GM19023 (cell line): ENCODE data around the gene OPCML.

ENCODE experiments used
- ATAC-seq: cut with Tn5 transposase; IDR thresholded peaks from one replicate; pipeline ENCODE4 v1.9.1; 2021; ENCODE audit warnings: mild to moderate bottlenecking, moderate library complexity; ENCODE audit not compliant: unreplicated experiment

The OPCML gene

DNA sequence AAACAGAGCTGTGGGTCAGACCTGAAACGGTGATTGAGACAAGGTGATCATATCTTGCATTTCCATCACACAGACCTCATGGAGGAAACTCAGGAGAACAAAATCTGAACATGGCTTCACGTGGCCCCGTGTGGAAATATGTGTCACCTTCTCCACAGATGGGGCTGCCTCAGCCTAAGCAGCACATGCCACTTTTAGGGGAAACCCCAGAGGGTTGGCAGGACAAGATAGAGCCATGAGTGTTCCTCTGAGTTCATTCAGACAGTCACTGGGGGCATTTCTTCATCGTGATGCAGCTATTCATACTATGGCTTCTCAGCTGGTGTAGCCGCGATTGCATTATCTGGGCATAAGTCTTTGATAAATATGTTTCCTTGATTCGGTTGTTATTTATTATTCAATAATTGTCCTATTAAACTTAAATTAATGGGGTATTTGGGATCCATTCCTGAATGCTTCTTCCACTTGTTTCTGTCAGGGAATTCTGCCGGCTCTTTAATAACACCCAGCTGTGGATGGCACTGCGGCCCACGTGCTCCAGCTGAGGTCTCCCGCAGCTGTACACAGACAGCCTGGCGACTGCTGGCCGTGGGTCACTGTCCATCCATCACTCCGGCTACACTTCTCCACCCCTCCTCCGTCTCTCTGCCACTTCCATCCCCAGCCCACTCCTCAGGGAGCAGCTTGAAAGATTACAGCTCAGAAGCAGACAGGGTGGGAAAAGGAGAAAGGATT, 485.1 kb downstream of the OPCML start:
- ATAC-seq: no peak

DNA sequence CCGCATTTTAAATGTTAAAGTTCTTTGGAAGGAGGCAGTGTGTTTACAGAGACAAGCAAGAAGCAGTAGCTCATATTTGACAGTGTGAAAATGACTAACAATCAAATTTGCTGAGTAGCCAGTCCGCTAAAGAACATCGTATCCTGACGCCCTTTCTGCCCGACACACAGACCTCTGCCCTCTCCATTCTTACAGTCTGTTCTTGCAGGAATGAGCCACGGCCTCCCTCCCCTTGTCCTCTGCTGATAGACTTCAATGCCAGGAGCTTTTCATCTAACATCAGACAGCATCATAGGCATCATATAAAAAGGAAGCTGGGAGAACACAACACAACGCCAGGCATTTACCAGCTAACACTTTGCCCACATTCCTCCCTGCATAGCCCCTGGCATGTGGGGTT, 486.0 kb downstream of the OPCML start:
- no peak for ATAC-seq

GRCh38 chr11:133041928-133042882, 490.1 kb downstream of the OPCML start:
- ATAC-seq: no peak

GRCh38 chr11:133041181-133041580, 491.1 kb downstream of the OPCML start:
- no peak for ATAC-seq

DNA sequence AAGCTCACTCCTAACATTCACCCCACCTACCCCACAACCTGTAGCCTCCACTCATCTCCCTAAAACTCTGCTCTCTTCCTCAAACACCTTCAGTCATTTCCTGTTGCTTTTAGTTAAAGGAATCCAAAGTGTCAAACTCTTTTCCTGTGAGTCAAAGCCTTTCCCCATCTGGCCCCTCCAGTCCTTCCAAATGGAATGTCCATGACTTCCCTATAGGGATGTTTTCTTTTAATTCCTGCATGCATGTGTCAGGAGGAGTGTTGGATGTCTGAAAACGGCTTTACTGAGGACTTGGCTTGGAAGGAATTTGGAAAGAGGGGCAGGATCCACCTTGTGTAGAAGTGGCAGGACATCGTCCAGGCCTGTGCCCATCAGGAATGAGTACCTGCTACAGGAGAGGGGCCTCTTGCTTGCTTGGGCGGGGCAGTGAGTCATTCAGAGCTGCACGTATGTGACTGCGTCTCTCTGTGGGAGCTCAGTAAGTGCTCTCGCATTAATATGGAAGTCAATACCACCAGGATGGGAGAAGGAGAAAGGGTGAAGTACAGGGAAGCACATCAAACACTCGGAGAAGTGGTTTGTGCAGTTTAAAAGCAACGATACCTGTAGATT, 491.9 kb downstream of the OPCML start:
- no peak for ATAC-seq

GRCh38 chr11:133038850-133039249, 493.5 kb downstream of the OPCML start:
- ATAC-seq: no peak

GRCh38 chr11:133034929-133035328, 497.4 kb downstream of the OPCML start:
- ATAC-seq: no peak

GRCh38 chr11:133029107-133029506, 503.2 kb downstream of the OPCML start:
- ATAC-seq: no peak

DNA sequence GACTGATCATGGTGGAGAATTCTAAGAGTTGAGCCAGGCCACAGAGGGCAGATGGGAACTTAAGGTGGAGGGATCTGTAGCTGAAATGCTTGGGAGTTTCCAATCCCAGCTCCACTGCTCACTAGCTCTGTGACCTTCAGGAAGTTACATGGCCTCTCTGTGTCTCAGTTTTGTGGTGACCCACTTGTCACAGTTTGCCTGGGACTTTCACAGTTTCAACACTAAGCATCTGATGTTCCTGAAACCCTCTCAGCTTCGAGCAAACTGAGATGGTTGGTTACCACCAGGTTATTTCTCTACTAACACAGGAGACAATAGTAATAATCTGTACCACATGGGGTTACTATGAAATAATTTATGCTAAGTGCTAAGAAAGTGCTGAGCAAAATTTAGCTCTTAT, 505.3 kb downstream of the OPCML start:
- no peak for ATAC-seq

- ATAC-seq: no peak
These were observed 508.0 kb downstream of the OPCML start for GRCh38 chr11:133024301-133024700.

DNA sequence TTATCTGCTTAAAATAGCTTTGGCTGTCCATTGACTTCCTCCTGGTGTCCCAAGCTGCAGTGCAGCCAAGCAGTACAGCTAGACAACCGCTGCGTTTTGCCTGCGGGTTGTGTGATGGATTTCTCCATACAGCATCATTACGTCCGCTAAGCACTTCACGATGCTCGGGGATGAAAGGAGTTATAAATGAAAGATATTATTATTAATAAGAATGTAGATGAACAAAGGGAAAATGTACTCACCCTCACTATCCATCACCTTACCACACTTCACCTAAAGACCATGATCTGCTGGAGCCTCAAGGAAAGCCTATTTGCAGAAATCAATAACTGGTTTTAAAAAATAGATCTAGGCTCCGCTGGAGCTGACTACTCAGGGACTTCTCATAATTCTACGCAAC, 509.1 kb downstream of the OPCML start:
- no peak for ATAC-seq

- ATAC-seq: no peak
These were observed 510.7 kb downstream of the OPCML start for GRCh38 chr11:133021553-133021952.

DNA sequence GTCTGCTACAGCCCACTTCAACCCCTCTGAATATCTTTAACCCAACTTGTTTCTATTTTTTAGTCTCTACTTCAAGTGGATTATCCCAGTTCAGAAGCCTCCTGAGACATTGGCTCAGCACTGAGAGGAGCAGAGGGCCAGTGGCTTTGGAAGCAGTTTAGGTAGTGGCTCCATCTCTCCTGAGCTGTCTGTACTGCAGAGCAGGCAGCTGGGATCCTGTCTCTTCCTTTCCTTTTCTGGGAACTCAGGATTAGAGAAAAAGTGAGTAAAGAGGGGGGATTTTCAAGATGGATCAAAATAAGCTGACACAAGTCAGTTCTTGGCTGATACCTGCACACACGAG, 512.0 kb downstream of the OPCML start:
- no peak for ATAC-seq

DNA sequence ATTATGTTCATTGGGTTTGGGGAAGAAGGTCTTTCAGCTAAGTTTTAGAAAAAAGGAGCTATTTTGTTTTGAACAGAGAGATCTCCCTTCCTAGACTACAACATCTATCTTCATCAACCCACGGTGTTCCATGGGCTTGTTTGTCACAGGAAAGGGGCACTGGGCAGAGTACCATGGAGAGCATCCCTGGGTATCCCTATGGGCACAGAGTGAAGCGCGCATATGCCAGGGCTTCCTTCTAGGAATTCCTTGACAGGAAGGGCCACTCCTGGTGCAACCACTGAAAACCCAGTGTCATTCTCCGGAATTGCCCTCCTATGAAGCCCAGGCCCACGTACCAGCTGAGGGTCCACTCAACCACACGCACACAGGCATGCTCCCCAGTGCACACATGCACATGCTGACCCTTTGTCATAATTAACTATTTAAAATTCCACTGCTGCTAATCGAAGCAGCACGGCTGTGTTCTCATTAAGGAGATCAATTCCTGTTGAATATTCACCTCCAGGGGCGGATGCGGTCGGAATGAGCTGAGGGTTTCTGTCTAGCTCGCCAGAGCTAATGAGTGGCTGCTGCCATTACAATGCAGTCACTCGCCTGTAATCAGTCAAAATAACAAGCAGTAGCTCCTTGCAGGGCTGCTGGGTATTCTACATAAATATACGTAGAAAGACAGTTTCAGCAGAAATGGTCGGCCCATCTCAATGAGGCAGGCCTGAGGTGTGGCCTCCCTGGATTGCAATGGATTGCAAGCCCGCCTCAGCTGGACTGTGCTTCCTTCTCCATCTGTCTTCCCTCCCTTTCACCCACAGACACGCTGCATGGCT, 512.5 kb downstream of the OPCML start:
- ATAC-seq: no peak

DNA sequence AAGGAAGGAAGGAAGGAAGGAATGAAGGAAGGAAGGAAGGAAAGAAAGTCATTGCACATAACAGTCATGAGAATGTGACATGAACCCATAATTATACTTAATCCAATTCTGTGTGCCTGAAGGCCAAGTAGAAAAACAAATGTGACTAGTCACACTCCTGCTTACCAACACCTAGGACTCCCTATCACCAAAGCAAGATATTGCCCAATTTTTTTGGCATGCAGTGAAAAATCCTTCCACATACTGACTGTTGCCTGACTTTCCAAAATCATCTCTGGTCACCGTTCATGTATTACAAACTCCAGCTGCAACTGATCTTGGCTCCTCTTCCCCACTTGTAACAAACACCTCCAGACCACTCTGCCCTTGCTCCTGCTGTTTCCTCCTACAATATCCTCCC, 516.8 kb downstream of the OPCML start:
- ATAC-seq: no peak

DNA sequence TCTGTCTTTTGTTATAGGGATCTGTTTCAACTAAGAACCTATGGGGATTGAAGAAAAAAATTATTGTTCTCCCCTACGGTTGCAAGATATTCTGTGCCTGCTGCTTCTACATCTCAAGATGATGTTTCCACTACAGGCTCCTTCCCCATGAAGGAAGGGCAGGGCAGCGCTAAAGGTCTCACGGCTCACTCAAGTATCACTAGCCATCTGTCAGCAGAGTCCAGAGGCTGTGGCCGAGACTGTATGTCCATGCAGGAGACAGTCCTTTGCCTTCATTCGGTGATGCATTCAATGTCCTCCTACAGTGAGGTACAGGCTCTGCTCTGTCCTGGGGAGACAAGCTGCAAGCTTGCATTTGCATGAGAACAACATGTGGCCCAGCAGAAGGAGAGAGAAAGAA, 518.0 kb downstream of the OPCML start:
- no peak for ATAC-seq

- ATAC-seq: no peak
These were observed 519.5 kb downstream of the OPCML start for GRCh38 chr11:133012803-133013202.

- ATAC-seq: no peak
These were observed 520.7 kb downstream of the OPCML start for GRCh38 chr11:133011604-133012003.

GRCh38 chr11:133007027-133007584, 525.2 kb downstream of the OPCML start:
- ATAC-seq: no peak

DNA sequence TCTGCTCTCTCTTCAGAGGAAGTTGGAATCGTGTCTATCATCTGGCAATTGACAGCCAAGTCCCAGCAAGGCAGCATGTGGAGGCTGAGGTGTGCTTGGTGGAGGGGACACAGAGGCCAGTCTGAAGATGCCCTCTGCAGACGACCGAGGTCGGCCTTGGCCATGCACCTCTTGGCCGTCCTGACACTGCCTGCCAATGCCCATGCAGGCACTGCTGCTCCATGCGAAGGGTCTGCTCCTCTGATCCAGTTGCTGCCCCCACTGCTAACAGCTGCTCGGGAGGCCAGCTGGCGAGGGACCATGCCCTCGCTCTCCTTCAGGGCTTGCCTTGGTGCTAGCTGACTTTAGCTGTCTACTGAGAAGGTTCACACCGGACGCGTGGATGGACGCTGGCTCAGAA, 527.9 kb downstream of the OPCML start:
- no peak for ATAC-seq

- ATAC-seq: no peak
These were observed 532.8 kb downstream of the OPCML start for GRCh38 chr11:132999516-132999915.
